Gastrocnemius medialis (tissue), 4 donors: ENCODE data around the gene CHST15.

ENCODE experiments used
- CTCF ChIP-seq, 5 experiments: fragments of 450-650 bp in 3 of 5; fragments of 200-600 bp in 2 of 5; sonication (generic) in 2 of 5; IDR thresholded peaks in 4 of 5; conservative IDR thresholded peaks in 1 of 5; 1 replicate in 4 of 5; 2 replicates in 1 of 5; pipeline ENCODE4 v1.5.1; 2016 to 2019; ENCODE audit warnings: antibody characterized with exemption in 5 of 5, mild to moderate bottlenecking in 3 of 5, moderate library complexity in 3 of 5
- POLR2A ChIP-seq, 2 donors: fragments of 450-650 bp; IDR thresholded peaks; one replicate each; pipeline ENCODE4 v1.6.1; 2017; ENCODE audit warnings: antibody characterized with exemption in 2 of 2, mild to moderate bottlenecking in 2 of 2, moderate library complexity in 2 of 2

GRCh38 chr10:124045801-124046355, 47.5 kb downstream of the CHST15 start:
- no peak for TF ChIP-seq CTCF (IDR thresholded peaks at IDR 0.05 in 4 of 5, conservative IDR thresholded peaks at IDR 0.05 in 1 of 5)
- no peak for TF ChIP-seq POLR2A (IDR thresholded peaks at IDR 0.05)
